Adipocyte (in vitro differentiated cells): ENCODE results near the gene TMEM163.

ENCODE experiments used
- DNase-seq: peaks from one replicate; pipeline ENCODE4 v3.0.0-alpha.2; 2015; ENCODE audit warnings: low read depth
- H3K27me3 ChIP-seq: replicated peaks from 2 replicates; pipeline ENCODE4 v1.7.0; 2013; ENCODE audit warnings: mild to moderate bottlenecking, low read length, moderate library complexity; ENCODE audit not compliant: control insufficient read depth, insufficient read depth
- H3K36me3 ChIP-seq: 2 replicates; pipeline ENCODE4 v1.7.0; 2013; ENCODE audit warnings: low read length, mild to moderate bottlenecking, moderate library complexity; ENCODE audit not compliant: control insufficient read depth, insufficient read depth, severe bottlenecking
- H3K4me1 ChIP-seq: 2 replicates; pipeline ENCODE4 v1.7.0; 2013; ENCODE audit warnings: mild to moderate bottlenecking, low read length, moderate library complexity; ENCODE audit not compliant: control insufficient read depth, insufficient read depth
- H3K4me3 ChIP-seq: 2 replicates; pipeline ENCODE4 v1.7.0; 2013; ENCODE audit warnings: mild to moderate bottlenecking, low read length, moderate library complexity
- H3K9ac ChIP-seq: 2 replicates; pipeline ENCODE4 v1.7.0; 2013; ENCODE audit warnings: mild to moderate bottlenecking, low read length, moderate library complexity
- H3K9me3 ChIP-seq: 2 replicates; pipeline ENCODE4 v1.7.0; 2013; ENCODE audit warnings: mild to moderate bottlenecking, low read length, moderate library complexity; ENCODE audit not compliant: control insufficient read depth

The TMEM163 gene

DNA sequence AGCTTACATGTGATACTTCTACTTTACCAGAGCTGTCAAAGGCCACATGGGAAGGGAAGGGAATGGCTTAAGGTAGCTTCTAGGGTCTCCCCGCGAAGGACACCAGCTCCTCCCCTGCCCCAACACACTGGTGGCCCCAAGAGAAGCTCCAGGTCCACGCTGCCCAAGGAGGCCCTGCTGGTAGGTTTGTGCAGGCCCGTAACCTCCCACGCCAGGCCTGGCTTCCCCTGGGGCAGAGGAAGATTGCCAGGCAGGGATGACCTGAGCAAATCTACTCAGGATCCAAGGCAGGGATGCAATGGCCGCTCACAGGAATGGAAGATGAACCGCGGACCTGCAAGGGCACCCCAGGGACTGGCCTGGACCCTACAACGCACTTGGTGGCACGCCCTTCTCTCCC lies 259.9 kb downstream of the TMEM163 start:
- Histone ChIP-seq H3K9ac (no peak overlapping the region), H3K27me3 (peaks cover 14% of the 10 kb centered on the region), H3K9me3 (no peaks in the 10 kb centered on the region), H3K4me1 (no peaks in the 10 kb centered on the region), H3K36me3 (no peaks in the 10 kb centered on the region), H3K4me3 (no peak overlapping the region)
- DNase-seq, result no peak

DNA sequence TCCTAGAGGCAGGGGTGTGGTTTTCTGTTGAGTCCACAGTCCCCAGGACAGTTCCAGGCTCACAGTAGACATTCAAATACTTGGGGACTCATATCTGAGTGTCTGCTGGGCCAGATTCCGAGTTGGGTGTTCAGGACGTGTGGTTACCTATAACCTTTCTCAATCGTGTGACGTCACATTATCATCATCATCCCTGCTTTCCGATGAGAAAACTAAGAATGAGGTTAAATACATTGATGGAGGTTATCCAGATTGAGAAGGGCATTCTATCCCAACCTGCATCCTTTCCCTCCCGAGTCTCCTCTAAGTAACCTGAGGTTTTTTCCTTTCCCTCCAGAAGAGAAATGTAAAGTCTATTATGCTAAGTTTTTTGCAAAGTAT lies 260.3 kb downstream of the TMEM163 start:
- Histone ChIP-seq H3K4me1 (no peaks in the 10 kb centered on the region), H3K36me3 (no peaks in the 10 kb centered on the region), H3K4me3 (no peak overlapping the region), H3K9me3 (no peaks in the 10 kb centered on the region), H3K27me3 (peaks cover 9% of the 10 kb centered on the region), H3K9ac (no peak overlapping the region)
- no peak for DNase-seq

DNA sequence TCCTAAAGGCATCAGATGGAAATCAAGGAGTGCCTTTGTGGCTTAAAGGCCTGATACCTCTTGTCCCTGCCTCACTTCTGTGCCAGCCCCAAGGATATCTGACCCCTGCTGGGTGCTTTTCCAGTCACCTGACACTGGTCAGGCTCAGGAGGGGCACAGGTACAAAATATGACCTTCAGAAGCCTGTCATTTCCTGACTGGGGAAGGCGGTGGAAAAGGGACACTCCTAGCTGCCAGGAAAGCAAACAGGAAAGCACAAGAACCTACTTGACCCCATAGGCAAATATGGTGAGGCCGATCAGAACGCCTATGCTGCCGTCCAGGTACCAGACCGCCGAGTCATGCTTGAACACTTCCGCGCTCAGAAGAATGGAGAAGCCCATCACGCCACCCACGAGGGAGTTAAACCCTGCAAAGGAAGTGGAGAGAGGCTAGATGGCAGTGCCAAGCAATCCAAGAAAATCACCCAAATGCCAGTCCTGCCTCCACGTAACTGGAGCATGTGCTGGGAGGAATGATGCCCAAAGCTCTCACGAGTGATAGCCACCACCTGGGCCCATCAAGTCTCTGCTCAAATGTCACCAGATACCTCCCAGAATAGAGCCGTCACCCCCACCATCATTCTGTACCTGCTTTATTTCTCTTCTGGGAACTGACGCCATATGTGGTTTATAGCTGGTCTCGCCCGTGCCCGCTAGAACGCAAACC lies 260.9 kb downstream of the TMEM163 start:
- no peak overlapping the region for H3K4me3 ChIP-seq

DNA sequence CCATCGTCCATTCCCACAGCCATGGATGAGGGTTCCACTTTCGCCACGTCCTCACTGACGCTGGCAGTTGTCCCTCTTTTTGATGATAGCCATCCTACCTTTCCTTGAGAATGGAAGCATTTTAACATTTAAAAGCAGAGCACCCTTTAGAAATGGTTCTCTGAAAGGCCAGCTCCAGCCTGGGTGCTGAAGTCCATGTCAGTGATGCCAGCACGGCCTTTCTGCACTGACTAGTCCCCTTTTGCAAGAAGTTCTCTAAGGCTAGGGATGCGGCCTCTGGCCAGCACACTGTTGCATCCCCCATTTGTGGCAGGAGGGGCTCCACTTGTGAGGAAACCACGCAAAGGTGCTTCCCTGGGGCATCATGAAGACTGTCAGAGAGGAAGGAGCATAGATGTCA lies 261.4 kb downstream of the TMEM163 start:
- Histone ChIP-seq H3K4me3 (no peak overlapping the region), H3K4me1 (no peaks in the 10 kb centered on the region), H3K27me3 (peaks cover 3% of the 10 kb centered on the region), H3K36me3 (no peaks in the 10 kb centered on the region), H3K9ac (no peak overlapping the region), H3K9me3 (no peaks in the 10 kb centered on the region)
- no peak for DNase-seq

More for the DNA sequence above, 260.9 kb downstream of the TMEM163 start:
- no peak for DNase-seq
- H3K9me3 ChIP-seq, result no peaks in the 10 kb centered on the region
- H3K36me3 ChIP-seq, result no peaks in the 10 kb centered on the region
- H3K9ac ChIP-seq, result no peak overlapping the region
- no peaks in the 10 kb centered on the region for H3K4me1 ChIP-seq
- peaks cover 6% of the 10 kb centered on the region for H3K27me3 ChIP-seq

DNA sequence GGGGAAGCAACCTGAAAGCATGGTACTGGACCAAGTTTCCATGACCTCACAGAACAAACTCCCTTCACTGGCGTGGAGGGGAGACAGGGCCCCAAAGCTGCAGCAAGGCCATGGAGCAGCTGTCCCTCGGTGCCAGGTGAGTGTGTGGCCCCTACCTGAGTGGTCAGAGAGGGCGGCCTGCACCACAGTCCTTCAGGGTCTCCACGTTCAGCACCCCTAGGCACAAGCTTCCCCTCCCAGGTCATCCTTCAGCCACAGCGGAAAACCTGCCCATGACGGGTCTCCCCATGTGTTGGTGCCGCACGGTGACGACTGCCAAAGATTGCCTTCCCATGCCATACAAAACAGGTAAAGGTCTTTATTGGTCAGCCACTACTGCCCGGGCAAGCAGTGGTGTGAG lies 263.4 kb downstream of the TMEM163 start:
- Histone ChIP-seq H3K9ac (no peak overlapping the region), H3K4me3 (no peak overlapping the region), H3K4me1 (no peaks in the 10 kb centered on the region), H3K36me3 (no peaks in the 10 kb centered on the region), H3K9me3 (no peaks in the 10 kb centered on the region), H3K27me3 (no peaks in the 10 kb centered on the region)
- no peak for DNase-seq

DNA sequence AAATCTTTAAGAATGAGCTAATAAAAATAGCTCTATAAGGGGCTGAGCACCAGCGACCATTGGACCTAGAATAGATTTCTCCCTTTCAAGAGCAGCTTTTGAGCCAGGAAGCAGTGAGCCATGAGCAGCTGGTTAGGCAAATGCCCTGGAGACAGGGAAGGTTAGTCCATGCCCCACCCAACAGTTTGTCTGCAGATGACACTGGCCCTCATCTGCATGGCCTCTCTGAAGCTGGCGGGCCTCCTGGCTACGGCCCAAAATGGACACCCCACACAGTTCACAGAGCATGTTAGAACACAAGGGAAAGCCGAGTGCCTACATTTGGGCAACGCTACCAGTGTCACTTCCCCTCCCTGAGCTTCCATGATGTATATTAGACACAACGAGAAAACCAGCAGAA lies 263.9 kb downstream of the TMEM163 start:
- Histone ChIP-seq H3K9me3 (no peaks in the 10 kb centered on the region), H3K27me3 (no peaks in the 10 kb centered on the region), H3K4me3 (no peak overlapping the region), H3K36me3 (no peaks in the 10 kb centered on the region), H3K9ac (no peak overlapping the region), H3K4me1 (no peaks in the 10 kb centered on the region)
- DNase-seq, result no peak

DNA sequence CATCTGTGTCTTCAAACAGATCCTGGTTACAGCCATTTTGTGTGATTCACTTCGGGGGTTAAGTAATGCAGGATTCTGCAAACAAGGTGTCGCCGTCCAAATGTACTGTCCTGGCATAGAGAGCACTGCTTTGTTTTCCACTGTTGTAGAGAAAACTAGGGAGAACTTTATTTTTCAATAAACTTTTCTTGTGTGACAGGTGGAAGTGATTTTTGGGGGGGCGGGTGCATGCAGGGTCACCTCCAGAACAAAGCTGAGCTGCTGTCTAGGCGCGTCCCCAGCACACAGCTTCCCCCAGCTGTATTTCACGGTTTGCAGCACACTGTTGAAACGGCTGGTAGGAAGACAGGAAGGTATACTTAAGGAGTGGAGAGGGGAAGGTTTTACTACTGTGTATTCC lies 264.4 kb downstream of the TMEM163 start:
- H3K9me3 ChIP-seq, result no peaks in the 10 kb centered on the region
- no peaks in the 10 kb centered on the region for H3K27me3 ChIP-seq
- H3K36me3 ChIP-seq, result no peaks in the 10 kb centered on the region
- no peaks in the 10 kb centered on the region for H3K4me1 ChIP-seq
- no peak overlapping the region for H3K4me3 ChIP-seq
- no peak overlapping the region for H3K9ac ChIP-seq
- DNase-seq, result no peak

DNA sequence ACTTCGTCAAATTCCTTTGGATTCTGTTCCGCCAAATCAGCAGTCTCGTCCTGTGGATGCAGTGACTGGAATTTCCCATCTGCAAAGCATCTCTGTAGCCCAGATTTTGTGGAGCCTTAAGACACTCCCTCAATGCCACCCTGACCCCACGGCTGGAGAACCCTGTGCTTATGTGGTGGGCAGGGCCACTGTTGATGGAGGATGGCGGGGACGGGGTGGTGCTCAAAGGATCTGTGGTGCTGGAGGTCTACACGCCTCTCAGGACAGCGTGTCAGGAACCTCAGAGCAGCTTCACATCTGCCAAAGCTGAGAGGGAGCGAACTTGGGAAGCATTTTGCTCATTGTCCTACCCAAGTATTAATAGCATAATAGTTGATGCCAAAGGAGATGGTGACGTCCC lies 264.8 kb downstream of the TMEM163 start:
- no peak overlapping the region for H3K4me3 ChIP-seq
- no peak overlapping the region for H3K9ac ChIP-seq
- H3K36me3 ChIP-seq, result no peaks in the 10 kb centered on the region
- H3K9me3 ChIP-seq, result no peaks in the 10 kb centered on the region
- H3K4me1 ChIP-seq, result no peaks in the 10 kb centered on the region
- DNase-seq, result no peak
- no peaks in the 10 kb centered on the region for H3K27me3 ChIP-seq

DNA sequence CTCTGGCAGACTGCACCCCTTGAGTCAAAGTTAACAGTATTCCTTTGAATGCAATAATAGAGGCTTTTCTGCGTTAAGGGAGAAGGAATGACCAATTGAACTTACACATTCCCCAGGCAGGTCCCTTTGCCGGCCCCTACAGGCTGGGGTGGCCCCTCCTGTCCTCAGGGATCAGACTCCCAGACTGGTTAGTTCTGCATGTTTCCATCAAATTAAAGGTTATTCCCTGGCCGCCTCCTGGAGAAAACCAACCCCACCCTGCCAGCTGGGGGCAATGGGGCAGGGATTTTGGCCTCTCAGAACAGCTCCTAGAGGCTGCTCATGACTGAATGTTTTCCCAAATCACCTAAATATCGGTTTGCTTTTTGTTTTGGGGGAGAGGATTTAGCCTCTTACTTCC lies 265.3 kb downstream of the TMEM163 start:
- Histone ChIP-seq H3K9me3 (no peaks in the 10 kb centered on the region), H3K4me3 (no peak overlapping the region), H3K9ac (no peak overlapping the region), H3K36me3 (no peaks in the 10 kb centered on the region), H3K4me1 (no peaks in the 10 kb centered on the region), H3K27me3 (no peaks in the 10 kb centered on the region)
- no peak for DNase-seq

DNA sequence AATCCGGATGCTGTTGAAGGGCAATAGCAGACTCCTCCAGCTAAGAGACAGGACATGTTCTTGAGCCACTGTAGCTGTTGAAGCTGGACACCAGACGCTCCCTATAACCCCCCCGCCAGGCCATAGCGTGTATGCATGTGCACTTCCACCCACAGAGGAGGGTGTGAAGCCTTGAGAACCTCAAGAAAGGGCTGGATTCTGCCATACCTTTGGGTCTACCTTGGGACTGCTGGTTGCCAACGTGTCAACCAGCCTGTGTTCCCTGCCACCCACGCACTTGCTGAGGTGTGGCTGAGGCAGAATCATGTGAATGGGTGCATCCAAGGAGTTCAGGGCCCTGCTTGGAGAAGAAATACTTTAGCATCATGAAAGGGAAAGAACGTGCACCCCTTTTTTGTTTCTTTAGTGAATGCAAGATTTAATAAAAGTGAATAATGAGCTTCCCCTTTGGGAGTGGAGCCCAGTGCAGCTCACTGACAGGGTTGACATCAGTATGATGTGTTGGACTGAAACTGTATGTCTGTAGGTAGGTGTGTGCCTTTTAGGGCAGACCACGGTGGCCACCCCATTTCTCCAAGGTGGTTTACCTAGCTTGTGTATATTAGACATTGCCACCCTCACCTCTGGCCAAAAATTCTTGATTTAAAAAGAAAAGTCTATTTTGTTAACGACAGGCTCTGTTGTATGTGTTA lies 266.6 kb downstream of the TMEM163 start:
- Histone ChIP-seq H3K4me3 (no peak overlapping the region), H3K4me1 (no peaks in the 10 kb centered on the region), H3K27me3 (no peaks in the 10 kb centered on the region), H3K9me3 (no peaks in the 10 kb centered on the region), H3K9ac (no peak overlapping the region), H3K36me3 (no peaks in the 10 kb centered on the region)
- DNase-seq, result no peak

DNA sequence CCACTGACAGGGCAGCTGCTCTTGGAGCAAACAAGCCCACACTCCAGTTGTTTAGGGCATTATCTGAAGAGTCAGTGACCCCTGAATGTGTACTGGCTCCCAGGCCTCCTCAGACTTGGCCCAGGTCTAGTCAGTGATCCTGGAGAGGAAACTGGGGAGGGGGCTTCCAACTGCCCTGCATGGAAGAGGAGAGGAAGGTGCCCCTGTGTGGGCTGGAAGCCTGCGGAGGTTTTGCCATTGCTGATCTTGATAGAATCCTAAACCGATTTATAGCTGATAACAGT lies 267.5 kb downstream of the TMEM163 start:
- H3K4me1 ChIP-seq, result peaks cover 3% of the 10 kb centered on the region
- no peaks in the 10 kb centered on the region for H3K9me3 ChIP-seq
- H3K36me3 ChIP-seq, result no peaks in the 10 kb centered on the region
- H3K4me3 ChIP-seq, result no peak overlapping the region
- H3K9ac ChIP-seq, result no peak overlapping the region
- no peak for DNase-seq
- H3K27me3 ChIP-seq, result no peaks in the 10 kb centered on the region
